ENCODE results near the gene CCT4.
"Not testable (repeated sequence)": the region's sequence is repeated elsewhere in the genome, so short reads cannot be mapped to it uniquely, and the experiment has no call there.

The CCT4 gene

GRCh38 chr2:61853847-61854563, 34.5 kb downstream of the CCT4 start, which contains the start of gene FAM161A:
Gene FAM161A (minus strand): TSS chr2:61854060. CDS start chr2:61854041, 19 bp downstream.
- peak; percentile 82 for DNase-seq (ENCODE audit: extremely low spot score)
- ChIA-PET POLR2A (interaction anchor here (0.5 to 2.3 kb wide), 15 partner anchors 9 to 648 kb away, joined by 3 to 10 read pairs (median 4); partner anchors contain the start of gene COMMD1), CTCF (interaction anchor here (1.5 kb wide), 1 partner anchor 15 kb away, joined by 3 read pairs; no protein-coding TSS in a partner anchor)
- TF ChIP-seq TARDBP (IDR thresholded peaks at IDR 0.05): no peak
- TF ChIP-seq L3MBTL2 (conservative IDR thresholded peaks at IDR 0.05): peak; percentile 83

- DNase-seq (ENCODE audit: extremely low spot score): peak; percentile 61
- ChIA-PET POLR2A (interaction anchor here (0.5 to 2.3 kb wide), 13 partner anchors 10 to 647 kb away, joined by 3 to 10 read pairs (median 4); no protein-coding TSS in a partner anchor), CTCF (no interaction called here)
- no peak for TF ChIP-seq CTBP1 (IDR thresholded peaks at IDR 0.05; ENCODE audit: borderline replicate concordance)
- TF ChIP-seq FOXA1 (IDR thresholded peaks at IDR 0.05): no peak
- no peak for TF ChIP-seq SUZ12 (IDR thresholded peaks at IDR 0.05)
- TF ChIP-seq ARNT (IDR thresholded peaks at IDR 0.05): no peak
- no peak for TF ChIP-seq ZNF384 (IDR thresholded peaks at IDR 0.05)
- TF ChIP-seq SP1 (IDR thresholded peaks at IDR 0.05): no peak
- no peak for TF ChIP-seq FOXM1 (IDR thresholded peaks at IDR 0.05; ENCODE audit: borderline replicate concordance)
- no peak for TF ChIP-seq BHLHE40 (IDR thresholded peaks at IDR 0.05; ENCODE audit: borderline replicate concordance)
These were observed 35.2 kb downstream of the CCT4 start for GRCh38 chr2:61853086-61853846.

- CTCF ChIA-PET: interaction anchor here (0.8 kb wide), 1 partner anchor 14 kb away, joined by 4 read pairs; no protein-coding TSS in a partner anchor
- POLR2A ChIA-PET; DNase-seq (ENCODE audit: extremely low spot score): not testable (repeated sequence)
These were observed 37.2 kb downstream of the CCT4 start for GRCh38 chr2:61851270-61851669.

- TF ChIP-seq BHLHE40 (IDR thresholded peaks at IDR 0.05; ENCODE audit: borderline replicate concordance): no peak
- no peak for TF ChIP-seq FOXK2 (IDR thresholded peaks at IDR 0.05)
- TF ChIP-seq NFRKB (IDR thresholded peaks at IDR 0.05): no peak
- no peak for TF ChIP-seq ARNT (IDR thresholded peaks at IDR 0.05)
- no peak for TF ChIP-seq CTBP1 (IDR thresholded peaks at IDR 0.05; ENCODE audit: borderline replicate concordance)
- ChIA-PET POLR2A (interaction anchor here (1.2 kb wide), 1 partner anchor 10 kb away, joined by 3 read pairs; no protein-coding TSS in a partner anchor), CTCF (no interaction called here)
- no peak for DNase-seq (ENCODE audit: extremely low spot score)
These were observed 43.1 kb downstream of the CCT4 start for GRCh38 chr2:61845320-61845719.

GRCh38 chr2:61841286-61841685, 47.2 kb downstream of the CCT4 start:
- ChIA-PET POLR2A (no interaction called here), CTCF (no interaction called here)
- TF ChIP-seq ARNT (IDR thresholded peaks at IDR 0.05): no peak
- no peak for TF ChIP-seq FOXK2 (IDR thresholded peaks at IDR 0.05)
- TF ChIP-seq FOXM1 (IDR thresholded peaks at IDR 0.05; ENCODE audit: borderline replicate concordance): no peak
- TF ChIP-seq TARDBP (IDR thresholded peaks at IDR 0.05): no peak
- no peak for TF ChIP-seq NFRKB (IDR thresholded peaks at IDR 0.05)
- no peak for TF ChIP-seq SUZ12 (IDR thresholded peaks at IDR 0.05)
- TF ChIP-seq PKNOX1 (IDR thresholded peaks at IDR 0.05): no peak
- TF ChIP-seq SP1 (IDR thresholded peaks at IDR 0.05): no peak
- no peak for TF ChIP-seq ZNF384 (IDR thresholded peaks at IDR 0.05)
- no peak for TF ChIP-seq HDGF (IDR thresholded peaks at IDR 0.05; ENCODE audit: borderline replicate concordance)
- no peak for DNase-seq (ENCODE audit: extremely low spot score)

- ChIA-PET POLR2A (no interaction called here), CTCF (interaction anchor here (0.6 kb wide), 1 partner anchor 44 kb away, joined by 6 read pairs; no protein-coding TSS in a partner anchor)
- TF ChIP-seq SP1 (IDR thresholded peaks at IDR 0.05): no peak
- TF ChIP-seq L3MBTL2 (conservative IDR thresholded peaks at IDR 0.05): no peak
- no peak for TF ChIP-seq ARNT (IDR thresholded peaks at IDR 0.05)
- no peak for TF ChIP-seq HDGF (IDR thresholded peaks at IDR 0.05; ENCODE audit: borderline replicate concordance)
- TF ChIP-seq BHLHE40 (IDR thresholded peaks at IDR 0.05; ENCODE audit: borderline replicate concordance): no peak
- DNase-seq (ENCODE audit: extremely low spot score): no peak
These were observed 53.6 kb downstream of the CCT4 start for GRCh38 chr2:61834893-61835292.

- no peak for TF ChIP-seq PKNOX1 (IDR thresholded peaks at IDR 0.05)
- no peak for TF ChIP-seq BHLHE40 (IDR thresholded peaks at IDR 0.05; ENCODE audit: borderline replicate concordance)
- no peak for TF ChIP-seq FOXM1 (IDR thresholded peaks at IDR 0.05; ENCODE audit: borderline replicate concordance)
- no peak for TF ChIP-seq ELF4 (IDR thresholded peaks at IDR 0.05)
- no peak for TF ChIP-seq ARNT (IDR thresholded peaks at IDR 0.05)
- TF ChIP-seq ZNF384 (IDR thresholded peaks at IDR 0.05): no peak
- TF ChIP-seq LEF1 (IDR thresholded peaks at IDR 0.05; ENCODE audit: borderline replicate concordance): no peak
- TF ChIP-seq NFRKB (IDR thresholded peaks at IDR 0.05): no peak
- no peak for TF ChIP-seq FOXA1 (IDR thresholded peaks at IDR 0.05)
- CTCF ChIA-PET: no interaction called here
- DNase-seq (ENCODE audit: extremely low spot score): no peak
- POLR2A ChIA-PET: no interaction called here
These were observed 54.5 kb downstream of the CCT4 start for GRCh38 chr2:61833971-61834370.
